SW480 (cell line): ENCODE measurements around the gene NXN.
A peak's percentile ranks its signal among the peaks of the same experiment; 100 is the strongest.
"Not testable (repeated sequence)": the region's sequence is repeated elsewhere in the genome, so short reads cannot be mapped to it uniquely, and the experiment has no call there.

Experiments used
- DNase-seq: peaks from one replicate; pipeline ENCODE4 v3.0.0-alpha.2; 2016; ENCODE audit warnings: low spot score

The NXN gene

DNA sequence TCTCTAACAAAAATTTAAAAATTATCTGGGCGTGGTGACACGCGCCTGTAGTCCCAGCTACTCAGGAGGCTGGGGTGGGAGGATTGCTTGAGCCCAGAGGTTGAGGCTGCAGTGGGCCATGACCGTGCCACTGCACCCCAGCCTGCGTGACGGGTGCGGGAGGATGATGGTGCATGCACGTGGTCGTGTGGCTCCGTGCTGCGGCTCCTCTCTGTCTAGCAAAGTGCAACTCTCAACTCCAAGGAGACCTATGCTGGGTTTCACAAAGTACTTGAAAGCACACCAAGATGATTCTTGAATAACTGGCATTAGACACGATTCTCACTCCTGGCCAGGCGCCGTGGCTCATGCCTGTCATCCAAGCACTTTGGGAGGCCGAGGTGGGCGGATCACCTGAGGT lies 25.8 kb downstream of the NXN start:
- no peak for DNase-seq

DNA sequence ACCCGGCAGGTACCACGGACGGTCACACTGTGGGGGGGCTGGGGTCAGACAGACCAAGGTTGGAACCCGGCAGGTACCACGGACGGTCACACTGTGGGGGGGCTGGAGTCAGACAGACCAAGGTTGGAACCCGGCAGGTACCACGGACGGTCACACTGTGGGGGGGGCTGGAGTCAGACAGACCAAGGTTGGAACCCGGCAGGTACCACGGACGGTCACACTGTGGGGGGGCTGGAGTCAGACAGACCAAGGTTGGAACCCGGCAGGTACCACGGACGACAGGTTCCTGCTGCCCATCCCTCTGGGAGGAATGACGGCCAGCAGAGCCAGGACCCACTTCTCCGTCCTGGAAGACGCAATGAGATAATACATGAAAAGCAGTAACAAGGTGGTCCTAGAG lies 27.0 kb downstream of the NXN start:
- DNase-seq: not testable (repeated sequence)

DNA sequence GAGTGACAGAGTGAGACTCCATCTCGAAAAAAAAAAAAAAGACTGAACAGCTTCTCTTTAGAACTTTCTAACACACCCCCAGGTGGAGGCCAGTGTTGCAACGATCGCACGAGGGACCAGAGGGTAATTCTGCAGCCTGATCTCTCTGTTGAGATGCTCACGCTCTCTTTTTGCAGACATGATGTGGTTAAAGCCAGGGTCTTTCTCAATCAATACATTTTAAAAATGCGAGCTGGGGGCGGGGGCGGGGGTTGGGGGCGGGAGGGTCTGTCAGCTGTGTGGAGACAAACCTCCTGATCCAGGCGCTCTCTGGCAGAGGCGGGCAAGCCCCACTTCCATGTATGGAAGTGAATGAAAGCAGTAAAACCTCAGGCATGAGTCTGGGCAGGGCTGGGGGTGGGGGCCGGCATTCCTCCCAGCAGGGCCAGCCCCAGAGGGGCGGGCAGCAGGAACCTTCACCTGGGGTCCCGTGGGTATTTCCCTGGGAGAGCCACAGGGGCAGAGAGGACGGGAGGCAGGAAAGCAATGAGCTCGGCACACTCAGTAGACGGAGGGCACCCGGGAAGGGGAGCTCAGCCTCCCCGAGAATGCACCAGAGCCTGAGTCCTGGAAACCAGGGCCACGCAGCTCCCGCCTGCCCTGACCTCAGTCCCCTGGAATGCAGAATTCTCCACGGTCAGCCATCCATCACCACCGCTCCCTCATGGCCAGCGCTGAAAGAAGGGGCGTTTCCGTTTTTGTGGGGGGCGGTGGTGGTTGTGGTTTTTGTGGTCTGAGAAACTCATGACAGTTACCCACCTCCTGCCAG lies 28.0 kb downstream of the NXN start:
- DNase-seq: peak; percentile 86

DNA sequence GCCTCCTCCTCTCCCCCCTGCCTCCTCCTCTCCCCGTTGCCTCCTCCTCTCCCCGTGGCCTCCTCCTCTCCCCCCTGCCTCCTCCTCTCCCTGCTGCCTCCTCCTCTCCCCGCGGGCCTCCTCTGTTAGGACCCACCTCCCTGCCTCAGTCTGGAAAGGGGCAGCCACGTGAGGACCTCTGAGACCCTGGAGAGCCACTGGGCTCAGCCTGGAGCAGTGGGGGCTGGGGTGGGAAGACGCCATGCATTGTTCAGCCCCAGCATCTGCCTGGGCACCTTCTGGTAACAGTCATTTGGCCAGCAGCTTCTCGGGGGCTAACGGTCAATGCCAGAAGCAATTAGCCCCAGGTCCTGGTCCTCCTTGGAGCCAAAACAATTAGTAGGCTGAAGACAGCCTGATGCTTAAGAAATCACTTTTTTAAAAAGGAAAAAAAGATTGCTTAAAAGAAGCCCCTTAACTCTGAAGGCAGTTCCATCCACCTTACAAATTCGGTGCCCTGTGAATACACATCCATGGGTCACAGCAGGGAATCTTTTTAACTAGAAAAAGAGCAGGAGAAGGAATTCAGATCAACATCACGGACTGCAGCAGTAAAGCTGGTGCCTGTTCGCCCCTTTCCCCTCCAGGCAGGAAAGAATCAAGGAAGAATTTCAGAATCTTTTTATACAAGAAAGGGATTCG lies 29.8 kb downstream of the NXN start:
- DNase-seq: no peak

DNA sequence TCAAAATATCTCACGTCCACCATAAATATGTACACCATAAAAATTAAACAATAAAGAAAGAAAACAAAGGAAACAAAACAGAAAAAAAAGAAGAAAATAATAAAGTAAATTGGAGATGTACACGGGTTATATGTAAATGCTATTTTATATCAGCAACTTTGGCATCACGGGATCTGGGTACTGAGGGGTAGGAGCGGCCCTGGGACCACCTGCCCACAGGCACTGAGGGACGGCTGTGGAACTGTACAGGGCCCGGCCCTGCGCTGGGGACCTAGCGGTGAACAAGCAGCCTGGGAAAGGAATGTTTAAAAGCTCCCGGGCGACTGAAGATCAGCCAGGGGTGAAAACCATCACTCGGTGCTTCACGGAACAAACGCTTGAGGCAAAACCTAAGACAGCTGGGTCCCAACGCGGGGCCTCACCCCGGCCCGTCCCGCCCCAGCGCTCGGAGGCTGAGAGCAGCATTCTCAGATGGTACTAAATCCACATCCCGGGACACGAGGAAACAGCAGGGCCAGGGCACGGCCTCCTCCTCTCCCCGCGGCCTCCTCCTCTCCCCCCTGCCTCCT lies 31.2 kb downstream of the NXN start:
- no peak for DNase-seq

DNA sequence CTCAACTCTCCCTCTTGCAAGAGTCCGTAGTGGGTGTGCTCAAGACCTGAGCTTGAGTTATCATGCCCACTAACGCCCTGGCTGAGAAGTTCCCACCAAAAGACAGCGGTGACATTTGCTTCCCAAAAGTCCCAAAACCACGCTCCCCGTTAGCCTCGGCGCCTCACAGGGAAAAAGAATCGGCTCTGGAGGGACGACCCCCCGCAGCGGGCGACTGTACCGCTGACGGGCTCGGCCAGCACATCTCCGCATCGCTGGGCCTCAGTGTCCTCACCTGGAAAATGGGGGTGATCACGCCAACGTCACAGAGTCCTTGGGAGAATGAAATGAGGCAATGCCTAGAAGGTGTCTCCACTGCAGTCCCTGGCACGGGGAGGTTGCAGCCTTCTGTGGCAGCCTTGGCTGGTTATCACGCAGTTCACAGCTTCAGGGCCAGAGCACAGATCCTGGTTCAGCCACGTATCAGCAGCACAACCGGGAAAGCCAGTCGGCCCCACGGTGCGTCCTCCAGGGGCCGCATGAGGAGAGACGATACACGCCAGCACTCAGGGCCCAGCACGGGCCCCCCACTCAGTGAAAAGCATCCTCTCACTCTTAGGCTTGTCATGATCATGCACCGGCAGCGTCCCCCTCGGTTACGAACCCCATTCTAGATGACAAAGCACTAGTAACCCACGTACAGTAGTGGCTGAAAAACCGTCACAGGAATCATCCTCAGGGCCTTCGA lies 32.9 kb downstream of the NXN start:
- no peak for DNase-seq

DNA sequence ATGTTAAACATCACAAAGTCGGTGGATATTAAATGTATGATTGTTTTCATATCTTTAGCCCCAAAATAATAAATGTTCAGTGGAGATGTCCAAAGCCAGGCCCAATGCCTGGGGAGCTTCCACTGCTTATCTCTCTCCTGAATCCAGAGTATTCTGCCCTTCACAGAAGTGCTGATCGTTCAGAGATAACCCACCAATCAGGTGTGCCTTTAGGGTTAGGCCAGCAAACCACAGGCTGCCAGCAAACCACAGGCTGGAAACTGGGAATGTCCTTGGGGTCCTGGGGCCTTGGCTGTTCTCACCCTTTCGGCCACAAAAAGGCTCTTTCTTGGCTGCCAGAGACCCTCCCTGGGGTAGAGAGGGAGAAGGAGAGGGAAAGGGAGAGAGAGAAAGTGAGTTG lies 33.9 kb downstream of the NXN start:
- no peak for DNase-seq

DNA sequence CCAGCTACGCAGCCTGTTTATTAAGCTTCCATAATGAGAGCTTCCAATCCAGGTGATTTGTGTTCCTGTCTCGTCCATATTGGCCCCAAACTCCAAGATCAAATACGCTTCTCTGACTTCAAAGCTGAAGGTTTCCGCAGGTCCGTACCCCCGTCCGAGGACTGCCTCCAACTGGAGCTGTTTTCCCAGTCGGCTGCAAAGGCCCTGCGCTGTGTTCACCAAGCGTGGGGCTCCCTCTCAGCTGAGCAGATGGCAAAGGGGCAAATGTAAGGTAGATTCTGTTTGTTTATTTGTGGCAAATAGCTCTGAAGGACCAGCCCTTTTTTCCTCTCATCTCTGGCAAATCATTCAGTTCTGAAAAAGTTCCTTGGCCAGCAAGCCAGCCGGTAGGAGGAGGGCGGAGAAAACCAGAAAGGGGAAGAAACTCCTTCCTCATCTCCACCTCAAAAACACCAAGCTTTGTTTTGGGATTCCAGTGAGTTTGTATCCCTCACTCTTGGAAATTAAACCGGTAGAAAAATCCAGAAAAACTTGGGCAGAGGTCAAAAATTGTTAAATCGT lies 35.2 kb downstream of the NXN start:
- DNase-seq: no peak

DNA sequence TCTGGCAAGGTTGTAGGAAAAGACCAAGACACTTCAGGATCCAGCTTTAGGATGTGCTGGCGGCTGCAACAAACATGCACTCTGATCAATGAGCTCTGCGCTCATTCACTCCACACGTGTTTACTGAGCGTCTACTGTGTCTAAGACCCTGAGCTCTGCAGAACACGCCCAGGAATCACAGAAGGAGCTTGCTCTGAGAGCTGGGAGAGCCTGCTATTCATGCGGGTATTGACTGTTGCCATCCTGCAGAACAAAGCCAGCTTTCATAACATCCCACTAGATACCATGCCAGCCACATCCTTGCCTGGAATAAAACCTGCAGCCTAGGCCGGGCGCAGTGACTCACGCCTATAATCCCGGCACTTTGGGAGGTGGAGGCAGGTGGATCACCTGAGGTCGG lies 44.1 kb downstream of the NXN start:
- DNase-seq: peak; percentile 92

DNA sequence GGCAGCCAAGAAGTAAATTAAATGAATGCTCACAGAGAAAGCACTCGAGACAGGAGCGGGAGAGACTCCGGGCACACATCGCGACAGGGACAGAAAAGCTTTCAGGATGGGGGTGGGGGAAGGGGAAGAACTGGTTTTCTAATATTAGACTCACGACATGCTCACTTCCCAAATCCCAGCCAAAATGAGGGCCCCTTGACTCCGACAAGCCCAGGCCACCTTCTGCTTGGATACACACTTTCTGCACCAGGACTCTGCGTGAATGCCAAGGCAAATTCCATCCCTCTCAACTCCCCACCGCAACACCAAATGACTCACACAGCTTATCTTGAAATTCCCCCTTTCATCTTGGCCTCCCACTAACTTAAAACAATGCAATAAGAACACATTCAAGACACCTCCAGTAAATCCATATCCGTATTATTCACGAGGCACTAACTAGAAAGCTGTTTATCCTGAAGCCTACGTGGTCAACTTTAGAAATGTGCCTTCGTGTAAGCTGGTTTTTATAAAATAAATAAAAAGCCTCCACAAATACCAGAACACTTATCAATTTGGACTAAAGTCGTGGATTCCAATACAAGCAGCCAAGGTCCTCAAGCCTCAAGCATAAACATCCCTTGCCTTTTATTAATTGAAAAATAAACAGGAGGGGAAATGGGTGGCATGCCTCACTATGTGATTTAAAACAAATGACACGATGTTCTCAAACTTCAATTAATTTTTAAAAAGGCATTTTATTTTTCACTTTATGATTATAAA lies 46.1 kb downstream of the NXN start:
- peak; percentile 95 for DNase-seq

DNA sequence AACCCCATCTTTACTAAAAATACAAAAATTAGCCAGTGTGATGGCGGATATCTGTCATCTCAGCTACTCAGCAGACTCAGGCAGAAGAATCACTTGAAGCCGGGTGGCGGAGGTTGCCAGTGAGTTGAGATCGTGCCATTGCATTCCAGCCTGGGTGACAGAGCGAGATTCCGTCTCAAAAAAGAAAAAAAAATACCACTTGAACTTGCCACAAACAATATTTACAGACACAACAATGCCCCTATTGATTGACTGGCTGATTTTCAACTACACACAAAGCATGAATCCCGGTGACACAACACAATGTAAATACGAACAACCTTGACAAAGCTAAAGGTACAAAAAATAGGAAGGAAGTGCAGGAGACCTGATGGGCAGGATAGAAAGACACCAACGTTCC lies 49.3 kb downstream of the NXN start:
- DNase-seq: no peak

DNA sequence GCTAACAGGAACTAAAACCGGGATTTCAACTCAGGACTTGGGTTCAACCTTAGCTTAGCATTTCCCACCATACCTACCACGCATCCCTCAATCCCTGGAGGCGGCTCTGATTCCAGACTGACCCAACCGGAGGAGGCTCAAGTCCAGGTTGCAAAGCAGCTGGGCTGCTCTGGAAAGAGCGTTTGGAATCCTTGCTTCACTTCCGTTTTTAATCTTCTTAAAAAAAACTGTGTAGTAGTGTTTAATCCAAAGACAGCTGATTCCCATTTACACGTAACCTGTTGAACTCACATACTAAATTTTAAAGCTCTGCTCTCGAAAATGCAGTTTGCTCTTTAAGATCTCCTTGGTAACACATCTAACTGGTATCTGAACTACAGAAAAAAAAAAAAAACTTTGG lies 50.0 kb downstream of the NXN start:
- DNase-seq: no peak

DNA sequence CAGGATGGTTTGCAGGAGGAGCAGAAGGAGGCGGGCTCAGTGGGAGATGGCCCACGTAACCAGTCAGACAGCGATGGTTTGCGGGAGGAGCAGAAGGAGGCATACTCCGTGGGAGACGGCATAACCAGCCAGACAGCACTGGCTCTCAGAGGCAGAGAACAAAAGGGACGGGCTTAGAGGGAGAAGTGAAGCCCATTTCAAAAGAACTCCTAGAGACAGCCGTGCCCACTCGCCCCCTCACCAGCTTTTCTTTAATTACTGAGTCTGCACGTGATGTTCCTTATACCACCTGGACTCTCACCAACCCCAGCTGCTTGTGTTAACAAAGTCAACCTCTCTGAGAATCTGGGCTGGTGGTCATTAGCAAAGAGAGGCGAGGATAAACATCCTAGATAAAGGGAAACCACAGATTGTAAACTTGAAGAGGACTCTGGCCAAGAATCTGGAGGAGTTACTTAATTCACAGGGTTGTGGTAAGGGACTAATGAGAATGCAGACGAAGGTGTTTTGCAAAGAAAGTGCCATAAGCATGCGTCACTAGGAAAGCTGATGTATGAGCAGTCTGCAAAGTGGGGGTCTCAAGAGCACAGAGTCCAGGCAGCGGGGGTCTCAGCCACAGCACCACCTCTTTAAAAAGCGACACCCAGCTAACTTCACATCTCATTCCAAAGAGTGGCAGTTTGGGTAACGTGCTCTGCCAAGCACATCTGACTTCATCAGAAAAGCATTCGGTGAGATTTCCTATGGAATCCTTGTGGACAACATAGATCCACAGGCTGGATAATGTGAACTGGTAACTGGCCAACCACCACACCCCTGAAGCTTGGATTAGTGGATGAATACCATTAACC lies 51.7 kb downstream of the NXN start:
- peak; percentile 86 for DNase-seq

DNA sequence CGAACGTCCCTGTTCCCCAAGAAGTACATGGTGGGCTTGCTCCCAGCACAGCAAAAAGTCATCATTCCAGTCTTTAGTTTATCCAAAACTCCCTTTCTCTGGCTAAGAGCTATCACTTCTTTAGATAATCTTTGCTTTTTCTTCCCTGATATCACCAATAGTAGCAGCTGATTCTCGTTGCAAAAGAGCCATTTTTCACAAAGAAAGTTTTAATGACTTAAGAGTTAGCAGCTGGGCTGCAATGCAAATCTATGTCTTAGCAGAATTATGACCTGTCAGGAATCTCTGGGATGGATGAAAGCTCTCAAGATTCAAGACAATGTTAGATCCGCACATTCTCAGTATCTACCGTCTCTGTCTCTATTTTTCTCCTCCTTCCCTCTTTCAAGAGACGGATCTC lies 53.8 kb downstream of the NXN start:
- DNase-seq: no peak

DNA sequence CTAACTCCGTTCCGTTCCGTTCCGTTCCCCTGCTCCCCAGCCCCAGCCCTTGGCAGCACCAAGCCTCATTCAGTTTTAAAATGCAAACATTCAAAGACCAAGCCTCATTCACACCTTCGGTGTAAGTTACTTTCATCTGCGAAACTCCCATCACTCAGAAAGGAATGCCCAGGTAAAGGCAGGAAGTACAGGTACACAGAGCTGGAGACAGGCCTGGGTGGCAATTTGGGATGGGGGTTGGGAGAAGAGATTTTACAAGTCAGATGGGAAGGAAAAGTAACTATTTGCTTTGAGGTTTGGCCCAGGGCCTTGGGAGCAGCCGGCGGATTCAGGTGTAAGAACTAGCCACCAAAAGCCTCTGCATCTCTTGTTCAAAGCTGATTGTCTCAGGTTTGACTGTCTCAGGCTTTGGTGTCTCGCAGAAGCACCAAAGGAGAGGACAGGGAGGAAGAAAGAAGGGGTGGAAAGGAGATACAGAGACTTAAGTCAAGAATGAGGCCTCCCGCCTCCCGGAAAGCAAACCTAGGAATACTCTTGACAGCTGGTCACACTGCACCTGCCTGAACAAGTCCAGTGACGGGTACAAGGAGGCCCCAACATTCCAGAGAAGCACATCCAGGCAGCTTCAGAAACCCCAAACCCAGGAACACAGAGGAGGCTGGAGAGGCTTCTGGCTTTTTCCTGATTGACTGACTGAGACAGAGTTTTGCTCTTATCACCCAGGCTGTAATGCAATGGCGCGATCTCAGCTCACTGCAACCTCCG lies 54.7 kb downstream of the NXN start:
- DNase-seq: no peak

DNA sequence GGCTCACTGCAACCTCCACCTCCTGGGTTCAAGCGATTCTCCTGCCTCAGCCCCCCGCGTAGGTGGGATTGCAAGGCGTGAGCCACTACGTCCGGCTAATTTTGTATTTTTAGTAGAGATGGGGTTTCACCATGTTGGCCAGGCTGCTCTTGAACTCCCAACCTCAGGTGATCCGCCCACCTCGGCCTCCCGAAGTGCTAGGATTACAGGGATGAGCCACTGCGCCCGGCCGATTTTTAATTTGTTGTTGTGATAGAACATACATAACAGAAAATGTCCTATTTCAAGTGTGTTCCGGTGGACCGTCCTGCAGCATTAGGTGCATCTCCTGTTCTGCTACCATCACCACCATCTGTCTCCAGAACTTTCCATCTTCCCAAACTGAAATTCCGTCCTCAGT lies 55.3 kb downstream of the NXN start:
- not testable (repeated sequence) for DNase-seq

DNA sequence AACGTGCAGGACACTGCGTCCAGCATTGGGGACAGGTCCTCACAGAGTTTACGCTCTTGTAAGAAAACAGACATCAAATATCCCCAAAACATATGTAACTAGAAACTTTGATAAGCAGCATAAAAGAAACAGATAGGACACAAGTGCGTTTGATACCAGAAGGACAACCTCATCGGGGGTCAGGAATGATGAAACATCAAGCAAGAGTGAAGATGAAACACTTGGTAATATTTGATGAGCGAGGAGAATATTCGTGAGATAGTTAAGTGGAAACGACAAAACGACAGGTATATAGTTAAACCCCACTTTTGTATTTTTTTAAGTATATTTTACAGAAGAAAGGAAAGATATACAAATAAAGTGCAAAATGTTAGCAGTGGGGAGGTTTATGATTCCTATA lies 55.9 kb downstream of the NXN start:
- DNase-seq: no peak

DNA sequence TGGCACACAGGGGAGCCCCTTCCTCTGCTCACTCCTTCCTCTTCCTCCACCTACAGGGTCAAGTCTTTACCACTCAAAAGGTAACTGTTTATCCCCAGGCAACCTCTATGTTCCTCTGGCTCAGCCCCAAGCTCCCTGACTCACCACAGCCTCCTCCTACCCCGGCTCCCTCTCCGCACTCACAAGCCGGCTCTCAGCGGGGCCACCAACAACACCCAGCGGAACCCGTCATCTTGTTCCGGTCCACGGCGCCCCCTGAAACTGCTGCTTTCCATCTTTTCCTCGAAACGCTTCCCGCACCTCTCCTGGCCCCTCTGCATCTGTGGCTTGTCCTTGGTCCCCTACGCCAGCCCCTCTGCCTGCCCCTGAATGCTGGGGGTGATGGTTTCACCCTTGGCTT lies 58.4 kb downstream of the NXN start:
- DNase-seq: no peak

DNA sequence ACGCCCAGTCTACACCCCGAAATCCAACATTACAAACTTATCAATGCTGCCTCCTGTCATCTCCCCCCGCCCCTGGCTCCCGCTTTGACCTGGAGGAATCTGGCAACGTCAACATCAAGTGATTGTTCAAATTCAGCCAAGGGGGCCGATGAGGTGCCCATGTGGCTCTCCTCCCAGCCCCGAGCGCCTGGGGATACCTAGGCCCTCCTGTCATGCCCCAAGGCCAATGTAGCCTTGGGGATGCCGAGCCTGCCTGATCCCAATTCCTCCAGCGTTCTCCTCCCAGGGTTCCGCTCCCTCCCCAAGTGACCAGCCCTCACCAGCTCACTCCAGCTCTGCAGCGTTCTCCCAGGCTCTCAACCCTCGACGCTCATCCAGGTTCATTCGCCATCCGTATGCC lies 59.4 kb downstream of the NXN start:
- no peak for DNase-seq
